ENCODE measurements around the gene KCTD16.

The KCTD16 gene

GRCh38 chr5:144531188-144531587 is 360.5 kb downstream of the KCTD16 start:
- no peak for DNase-seq (ENCODE audit: low spot score)
